ENCODE data around the gene MTHFSD.

MTHFSD gene

GRCh38 chr16:86568677-86569623 lies 13.9 kb upstream of the MTHFSD start:
- no peak for DNase-seq

GRCh38 chr16:86567701-86568581 lies 12.9 kb upstream of the MTHFSD start:
- no peak for DNase-seq

DNA sequence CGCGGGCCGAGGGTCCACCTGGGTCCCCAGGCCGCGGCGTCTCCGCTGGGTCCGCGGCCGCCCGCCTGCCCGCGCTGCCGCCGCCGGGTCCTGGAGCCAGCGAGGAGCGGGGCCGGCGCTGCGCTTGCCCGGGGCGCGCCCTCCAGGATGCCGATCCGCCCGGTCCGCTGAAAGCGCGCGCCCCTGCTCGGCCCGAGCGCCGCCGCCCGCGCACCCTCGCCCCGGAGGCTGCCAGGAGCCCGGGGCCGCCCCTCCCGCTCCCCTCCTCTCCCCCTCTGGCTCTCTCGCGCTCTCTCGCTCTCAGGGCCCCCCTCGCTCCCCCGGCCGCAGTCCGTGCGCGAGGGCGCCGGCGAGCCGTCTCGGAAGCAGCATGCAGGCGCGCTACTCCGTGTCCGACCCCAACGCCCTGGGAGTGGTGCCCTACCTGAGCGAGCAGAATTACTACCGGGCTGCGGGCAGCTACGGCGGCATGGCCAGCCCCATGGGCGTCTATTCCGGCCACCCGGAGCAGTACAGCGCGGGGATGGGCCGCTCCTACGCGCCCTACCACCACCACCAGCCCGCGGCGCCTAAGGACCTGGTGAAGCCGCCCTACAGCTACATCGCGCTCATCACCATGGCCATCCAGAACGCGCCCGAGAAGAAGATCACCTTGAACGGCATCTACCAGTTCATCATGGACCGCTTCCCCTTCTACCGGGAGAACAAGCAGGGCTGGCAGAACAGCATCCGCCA lies 12.1 kb upstream of the MTHFSD start:
- no peak for DNase-seq

- no peak for DNase-seq
Measured at GRCh38 chr16:86566601-86566965, 11.5 kb upstream of the MTHFSD start, which contains the start of gene FOXC2. Gene FOXC2 (plus strand): TSS chr16:86566829. CDS start chr16:86567336, 507 bp downstream.

DNA sequence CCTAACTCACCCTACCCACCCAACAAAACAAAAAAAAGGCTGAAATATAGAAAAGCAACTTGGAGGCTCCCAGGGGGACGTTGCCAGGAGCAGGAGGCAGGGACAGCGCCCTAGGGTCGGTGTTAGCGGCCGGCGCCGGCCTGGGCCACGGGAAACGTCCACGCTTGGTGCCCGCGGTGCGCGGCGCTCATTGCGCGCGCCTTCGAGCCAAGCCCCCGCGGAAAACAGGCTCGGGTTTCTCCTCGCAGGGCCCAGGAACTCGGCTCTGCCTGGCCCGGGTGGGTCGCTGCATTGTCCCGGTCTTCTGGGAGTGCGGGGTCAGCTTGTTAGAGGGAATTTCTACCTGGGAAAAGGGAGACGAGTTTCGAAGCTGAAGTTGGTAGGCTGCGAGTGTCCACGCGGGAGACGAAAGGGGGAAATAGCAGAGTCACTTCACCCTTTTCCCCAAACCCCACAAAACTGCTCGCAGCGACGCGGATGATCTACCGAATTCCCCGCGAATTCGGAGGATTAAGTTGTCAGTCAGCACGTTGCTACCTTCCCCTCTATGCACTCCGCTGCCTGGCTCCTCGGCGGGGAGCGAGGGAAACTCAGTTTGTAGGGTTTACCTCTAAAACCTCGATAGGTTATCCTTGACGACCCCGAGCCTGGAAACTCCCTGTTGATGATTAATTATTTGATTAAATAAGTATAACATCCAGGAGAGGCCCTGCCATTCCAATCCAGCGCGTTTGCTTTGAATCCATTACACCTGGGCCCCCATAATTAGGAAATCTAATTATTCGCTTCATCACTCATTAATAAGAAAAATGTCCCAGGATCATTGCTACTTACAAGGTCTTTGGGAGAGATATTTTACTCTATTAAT lies 10.8 kb upstream of the MTHFSD start:
- DNase-seq = no peak

GRCh38 chr16:86565181-86565631 lies 10.2 kb upstream of the MTHFSD start:
- DNase-seq = no peak

- DNase-seq = peak; percentile 82 to 83
Measured at GRCh38 chr16:86563469-86564345, 8.7 kb upstream of the MTHFSD start.

- DNase-seq = no peak
Measured at GRCh38 chr16:86562356-86562755, 7.3 kb upstream of the MTHFSD start.

GRCh38 chr16:86559802-86560305 lies 4.8 kb upstream of the MTHFSD start:
- no peak for DNase-seq

GRCh38 chr16:86558355-86559193 lies 3.5 kb upstream of the MTHFSD start:
- DNase-seq = no peak

- DNase-seq = no peak
Measured at GRCh38 chr16:86557587-86557986, 2.6 kb upstream of the MTHFSD start.

GRCh38 chr16:86556576-86556975 lies 1.5 kb upstream of the MTHFSD start:
- DNase-seq = no peak

DNA sequence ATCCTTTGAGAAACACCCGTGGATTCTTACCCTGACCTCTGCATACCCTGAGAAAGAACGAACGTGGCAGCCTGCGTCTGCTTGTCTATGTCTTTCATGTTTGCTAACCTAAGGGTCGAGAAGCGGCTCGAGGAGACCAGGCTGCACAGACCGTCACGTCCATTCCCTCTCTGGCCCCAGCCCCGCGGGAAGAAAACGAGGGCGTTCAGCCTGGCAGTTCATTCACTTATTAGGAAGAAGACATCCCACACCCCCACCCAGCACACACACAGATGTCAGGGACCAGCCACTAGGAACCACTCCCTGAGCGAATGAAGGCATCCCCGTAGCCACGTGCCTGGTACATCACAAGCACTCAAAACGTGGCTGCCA lies 655 bp upstream of the MTHFSD start:
- no peak for DNase-seq

DNA sequence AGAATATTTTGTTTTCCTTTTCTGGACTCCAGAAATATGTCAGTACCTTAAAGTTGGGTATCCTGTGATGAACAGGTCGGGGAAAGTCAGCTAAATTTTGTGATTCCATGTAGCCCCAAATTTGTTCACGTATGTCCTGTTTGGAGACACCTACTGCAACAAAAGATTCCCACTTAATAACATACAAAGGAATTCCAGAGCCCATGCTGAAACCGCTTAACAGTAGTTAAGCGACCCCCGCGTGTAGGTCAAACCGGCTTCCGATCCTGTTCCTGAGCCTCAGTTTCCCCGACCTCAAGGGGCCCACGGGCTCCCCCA lies 477 bp downstream of the MTHFSD start:
- DNase-seq = no peak

- no peak for DNase-seq
Measured at GRCh38 chr16:86553356-86553755, 1.7 kb downstream of the MTHFSD start.

DNA sequence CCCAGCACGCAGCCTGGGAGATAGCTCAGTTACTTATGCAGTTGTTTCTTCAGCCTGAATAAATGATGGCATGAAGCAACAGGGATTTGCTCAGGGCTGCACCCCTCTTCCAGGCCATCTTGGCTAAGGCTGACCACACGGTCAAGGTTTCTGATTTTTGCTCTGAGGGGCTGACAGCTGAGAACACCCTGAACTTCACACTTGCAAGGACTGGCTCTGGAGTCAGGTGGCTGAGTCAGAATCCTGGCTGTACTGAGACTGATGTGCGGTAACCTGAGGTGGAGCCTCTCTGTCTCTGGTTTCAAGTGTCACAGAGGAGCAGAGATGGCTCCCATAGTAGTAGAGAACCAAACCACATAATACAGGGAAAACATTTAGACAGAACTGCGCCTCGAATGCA lies 4.8 kb downstream of the MTHFSD start:
- no peak for DNase-seq

DNA sequence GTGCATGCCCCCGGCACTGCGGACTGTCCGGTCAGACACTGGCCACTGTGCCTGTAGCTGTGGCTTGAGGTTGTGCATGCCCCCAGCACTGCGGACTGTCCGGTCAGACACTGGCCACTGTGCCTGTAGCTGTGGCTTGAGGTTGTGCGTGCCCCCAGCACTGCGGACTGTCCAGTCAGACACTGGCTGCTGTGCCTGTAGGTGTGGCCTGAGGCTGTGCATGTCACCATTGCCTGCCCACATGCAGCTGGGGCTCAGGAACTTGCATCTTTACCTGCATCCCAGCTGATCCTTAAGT lies 5.2 kb downstream of the MTHFSD start:
- DNase-seq = no peak

DNA sequence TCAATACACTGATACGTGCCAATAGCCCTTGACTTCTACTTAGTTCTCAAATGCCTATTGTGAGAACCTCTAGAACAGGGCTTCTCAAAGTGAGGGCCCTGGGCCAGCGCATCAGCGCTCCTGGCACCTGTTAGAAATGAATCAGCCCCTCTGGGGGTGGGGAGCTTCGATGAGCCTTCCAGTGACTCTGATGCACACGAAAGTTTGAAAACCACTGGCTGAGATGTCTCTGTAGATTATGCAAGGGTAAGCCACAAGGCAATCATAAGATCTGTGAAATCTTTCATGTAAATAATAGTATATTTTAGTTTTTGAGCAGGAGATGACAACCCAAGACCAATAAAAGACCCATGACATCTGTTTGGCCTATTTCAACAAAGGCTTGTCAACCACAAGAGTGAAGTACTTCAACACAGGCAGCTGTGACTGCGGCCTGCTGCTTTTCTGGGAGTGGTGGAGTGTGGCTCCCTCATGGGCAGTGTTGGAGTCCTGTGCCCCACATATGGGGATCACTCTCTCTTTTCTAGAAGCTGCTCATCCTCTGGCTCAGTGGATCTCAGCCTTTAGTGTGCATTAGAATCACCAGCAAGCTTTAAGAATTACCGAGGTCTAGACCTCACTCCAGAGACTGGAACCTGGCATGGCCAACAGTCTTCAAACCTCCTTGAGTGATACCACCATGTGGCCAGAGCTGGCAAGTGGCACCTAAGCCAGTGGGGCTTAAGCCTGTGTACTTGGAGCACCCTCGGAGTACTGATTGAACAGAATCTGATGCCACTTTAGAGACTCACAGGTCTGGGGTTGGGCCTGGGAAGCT lies 5.8 kb downstream of the MTHFSD start:
- no peak for DNase-seq

DNA sequence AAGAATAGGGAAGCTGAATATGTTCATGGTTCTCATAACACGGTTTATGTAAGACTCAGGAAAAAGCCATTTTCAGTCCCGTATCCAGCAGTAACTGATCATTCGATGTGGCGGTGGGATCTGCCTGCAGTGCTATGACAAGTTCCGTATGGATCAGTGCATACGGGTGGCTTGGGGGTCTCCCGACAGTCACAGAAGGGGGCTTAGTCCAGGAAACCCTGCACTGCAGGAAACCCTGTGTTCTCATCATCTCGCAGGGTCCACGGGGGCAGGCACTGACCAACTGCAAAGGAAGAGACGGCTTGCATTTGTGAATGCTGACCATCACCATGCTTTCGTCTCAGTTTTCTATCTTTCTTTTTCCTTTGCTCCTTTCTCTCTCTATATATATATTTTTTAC lies 7.7 kb downstream of the MTHFSD start:
- DNase-seq = no peak
